Keratinocyte (primary cell): ENCODE measurements around the gene SOHLH1. TPM values are rescaled to one million over a fixed set of nuclear protein-coding genes. Genes with fewer than 3 reads are reported as not detected.

Experiments
- DNase-seq: peaks from one replicate; pipeline ENCODE4 v3.0.0-alpha.2; 2011; ENCODE audit warnings: low read depth, missing footprints, low spot score
- FAIRE-seq: peaks from 2 replicates; lab custom pipeline; 2011; peaks lifted over from hg19 to GRCh38; lab: Jason Lieb, UNC
- H2AFZ ChIP-seq: 2 replicates; pipeline ENCODE4 v1.6.0; 2012; ENCODE audit warnings: low read length, control low read depth, inconsistent platforms; ENCODE audit not compliant: control insufficient read depth
- H3K27ac ChIP-seq: 2 replicates; pipeline ENCODE4 v1.5.1; 2011; ENCODE audit warnings: low read length; ENCODE audit not compliant: control insufficient read depth, insufficient read depth
- H3K27me3 ChIP-seq: 3 replicates; pipeline ENCODE4 v1.6.0; 2011; ENCODE audit warnings: low read length; ENCODE audit not compliant: control insufficient read depth, insufficient read depth; ENCODE audit errors: extremely low read depth
- H3K36me3 ChIP-seq, 2 experiments: 2 replicates in 1 of 2; 3 replicates in 1 of 2; pipeline ENCODE4 v1.5.1; 2011; ENCODE audit warnings: low read length in 2 of 2, mild to moderate bottlenecking in 1 of 2; ENCODE audit not compliant: control insufficient read depth in 2 of 2, insufficient read depth in 2 of 2; ENCODE audit errors: extremely low read depth in 1 of 2
- H3K4me1 ChIP-seq: 3 replicates; pipeline ENCODE4 v1.5.1; 2011; ENCODE audit warnings: low read length; ENCODE audit not compliant: control insufficient read depth, insufficient read depth; ENCODE audit errors: extremely low read depth
- H3K4me2 ChIP-seq: 3 replicates; pipeline ENCODE4 v1.6.0; 2011; ENCODE audit warnings: low read depth, low read length; ENCODE audit not compliant: control insufficient read depth, insufficient read depth; ENCODE audit errors: extremely low read depth
- H3K4me3 ChIP-seq, 3 experiments: fragments of 200-600 bp in 1 of 3; sonication (generic) in 1 of 3; 2 replicates in 2 of 3; 3 replicates in 1 of 3; pipeline ENCODE4 v1.5.1; 2011 to 2016; ENCODE audit warnings: low read length in 3 of 3, mild to moderate bottlenecking in 3 of 3, control low read depth in 2 of 3, inconsistent platforms in 1 of 3, low read depth in 1 of 3, mixed read lengths in 1 of 3, mixed run types in 1 of 3, moderate library complexity in 1 of 3; ENCODE audit not compliant: control insufficient read depth in 2 of 3, insufficient read depth in 2 of 3; ENCODE audit errors: extremely low read depth in 1 of 3
- H3K79me2 ChIP-seq: 2 replicates; pipeline ENCODE4 v1.6.0; 2012; ENCODE audit warnings: low read length; ENCODE audit not compliant: control insufficient read depth, insufficient read depth
- H3K9ac ChIP-seq: 3 replicates; pipeline ENCODE4 v1.6.0; 2011; ENCODE audit warnings: low read length; ENCODE audit not compliant: control insufficient read depth, insufficient read depth; ENCODE audit errors: extremely low read depth
- H3K9me1 ChIP-seq: 3 replicates; pipeline ENCODE4 v1.6.0; 2011; ENCODE audit warnings: low read length; ENCODE audit not compliant: control insufficient read depth, insufficient read depth; ENCODE audit errors: extremely low read depth
- H3K9me3 ChIP-seq: 2 replicates; pipeline ENCODE4 v1.5.1; 2012; ENCODE audit warnings: low read depth, low read length; ENCODE audit not compliant: control insufficient read depth
- H4K20me1 ChIP-seq: 3 replicates; pipeline ENCODE4 v1.6.0; 2011; ENCODE audit warnings: low read length; ENCODE audit not compliant: control insufficient read depth, insufficient read depth; ENCODE audit errors: extremely low read depth
- CTCF ChIP-seq, 3 experiments: IDR thresholded peaks in 1 of 3; conservative IDR thresholded peaks in 1 of 3; optimal IDR thresholded peaks in 1 of 3; 2 replicates in 2 of 3; 3 replicates in 1 of 3; pipeline versions ENCODE3 to v1.5.1; 2011; ENCODE audit warnings: low read length in 3 of 3, mild to moderate bottlenecking in 3 of 3, moderate library complexity in 2 of 3, control low read depth in 1 of 3, inconsistent platforms in 1 of 3; ENCODE audit not compliant: insufficient read depth in 2 of 3; ENCODE audit errors: extremely low read depth in 1 of 3
- EZH2 ChIP-seq: IDR thresholded peaks from one replicate; pipeline ENCODE4 v1.6.1; 2012; ENCODE audit warnings: inconsistent platforms, mild to moderate bottlenecking, low read length, moderate library complexity
- dilution Hi-C: fragments of 300-500 bp; cut with MboI; formaldehyde crosslinking; loops from one replicate; pipeline ENCODE4 v1.7.0; 2020; ENCODE audit warnings: low sequenced_read_pairs; ENCODE audit not compliant: extremely low pct_ligation_motif_present
- polyA plus RNA-seq, 5 experiments: library from polyadenylated mRNA; depleted of rRNA in 3 of 5; stranded (reverse) in 3 of 5; stranded (forward) in 1 of 5; unstranded in 1 of 5; fragments of >200 nt; gene quantifications; 1 replicate in 1 of 5; 2 replicates in 3 of 5; 3 replicates in 1 of 5; pipeline versions ENCODE4 v1.2.1 to v1.2.3, GENCODE V29; 2011 to 2012; ENCODE audit warnings: missing spikeins in 2 of 5, low read depth in 1 of 5, low replicate concordance in 1 of 5

The SOHLH1 gene
- polyA plus RNA-seq, 1 donor (not counting 4 experiments of a cell fraction or from before 2014, with no cell fraction given) = not detected

GRCh38 chr9:135664266-135664665 lies 35.0 kb downstream of the SOHLH1 start:
- dilution Hi-C loops = no loop called here
- no peaks in the 10 kb centered on the region for H4K20me1 ChIP-seq
- no peaks in the 10 kb centered on the region for H3K9me1 ChIP-seq
- H3K27ac ChIP-seq = no peak overlapping the region
- no peaks in the 10 kb centered on the region for H3K27me3 ChIP-seq
- H2AFZ ChIP-seq = no peak overlapping the region
- H3K4me3 ChIP-seq = no peak overlapping the region
- DNase-seq = no peak
- H3K4me2 ChIP-seq = no peak overlapping the region
- H3K79me2 ChIP-seq = no peaks in the 10 kb centered on the region
- H3K9ac ChIP-seq = no peak overlapping the region
- no peak for FAIRE-seq
- no peaks in the 10 kb centered on the region for H3K4me1 ChIP-seq
- TF ChIP-seq CTCF (optimal IDR thresholded peaks at IDR 0.05 in 1 of 3, IDR thresholded peaks at IDR 0.05 in 1 of 3, conservative IDR thresholded peaks at IDR 0.05 in 1 of 3; ENCODE audit: extremely low read depth in 1 of 3, insufficient read depth in 2 of 3, low read length in 3 of 3) = no peak
- no peak for TF ChIP-seq EZH2
- no peaks in the 10 kb centered on the region for H3K36me3 ChIP-seq
- no peaks in the 10 kb centered on the region for H3K9me3 ChIP-seq

GRCh38 chr9:135663857-135664256 lies 35.4 kb downstream of the SOHLH1 start:
- Histone ChIP-seq H3K27me3 (no peaks in the 10 kb centered on the region), H3K9me1 (no peaks in the 10 kb centered on the region), H3K9me3 (no peaks in the 10 kb centered on the region), H3K79me2 (no peaks in the 10 kb centered on the region), H3K27ac (no peak overlapping the region), H4K20me1 (no peaks in the 10 kb centered on the region), H3K4me2 (no peak overlapping the region), H3K9ac (no peak overlapping the region), H3K4me3 (no peak overlapping the region), H3K4me1 (no peaks in the 10 kb centered on the region), H3K36me3 (no peaks in the 10 kb centered on the region), H2AFZ (no peak overlapping the region)
- dilution Hi-C loops = no loop called here
- FAIRE-seq = no peak
- DNase-seq = no peak
- TF ChIP-seq EZH2 = no peak
- no peak for TF ChIP-seq CTCF (optimal IDR thresholded peaks at IDR 0.05 in 1 of 3, IDR thresholded peaks at IDR 0.05 in 1 of 3, conservative IDR thresholded peaks at IDR 0.05 in 1 of 3; ENCODE audit: extremely low read depth in 1 of 3, insufficient read depth in 2 of 3, low read length in 3 of 3)
